ENCODE data around the gene MACROD2. TPM values are rescaled to one million over a fixed set of nuclear protein-coding genes. Genes with fewer than 3 reads are reported as not detected.

The MACROD2 gene
- total RNA-seq, 1 experiment from 2014 or later, result 1.6 TPM

- Histone ChIP-seq H4K91ac (ENCODE audit: insufficient read length, low read depth, low read length) (no peak overlapping the region), H2BK15ac (ENCODE audit: low read depth, low read length) (no peak overlapping the region), H3K4me2 (ENCODE audit: insufficient read depth, insufficient read length, low read length) (no peak overlapping the region), H3K9me3 (ENCODE audit: control insufficient read depth, low read depth, low read length) (no peaks in the 10 kb centered on the region), H3K79me1 (ENCODE audit: insufficient read depth, low read depth, low read length, poor library complexity, severe bottlenecking) (no peaks in the 10 kb centered on the region), H2BK5ac (ENCODE audit: insufficient read length, low read length) (no peak overlapping the region), H3K56ac (ENCODE audit: insufficient read length, low read depth, low read length) (no peak overlapping the region), H3K27me3 (ENCODE audit: insufficient read depth, low read length) (no peaks in the 10 kb centered on the region), H2AFZ (ENCODE audit: low read length) (no peak overlapping the region), H3K79me2 (ENCODE audit: insufficient read depth, low read length) (no peaks in the 10 kb centered on the region), H3K9ac (ENCODE audit: extremely low read depth, insufficient read length, low read length) (no peak overlapping the region), H4K8ac (replicated peaks; ENCODE audit: insufficient read length, low read depth, low read length) (no peak overlapping the region), H3K18ac (ENCODE audit: insufficient read length, low read depth, low read length) (no peak overlapping the region), H3K27ac (ENCODE audit: insufficient read length, low read depth, low read length) (no peak overlapping the region), H3K14ac (ENCODE audit: insufficient read depth, low read length) (no peak overlapping the region), H3K4ac (ENCODE audit: low read depth, low read length) (no peak overlapping the region), H4K5ac (ENCODE audit: insufficient read length, low read depth, low read length) (no peak overlapping the region), H2AK5ac (ENCODE audit: insufficient read length, low read length) (no peak overlapping the region), H2BK12ac (ENCODE audit: insufficient read length, low read depth, low read length) (no peak overlapping the region), H3T11ph (ENCODE audit: low read length) (no peak overlapping the region), H2BK120ac (ENCODE audit: low read depth, low read length, poor library complexity, severe bottlenecking) (no peak overlapping the region), H3K23ac (ENCODE audit: insufficient read length, low read depth, low read length) (no peak overlapping the region), H4K20me1 (ENCODE audit: control insufficient read depth, insufficient read depth, insufficient read length) (no peaks in the 10 kb centered on the region), H3K23me2 (ENCODE audit: insufficient read length, low read depth, low read length, poor library complexity, severe bottlenecking) (no peaks in the 10 kb centered on the region), H3K4me1 (ENCODE audit: insufficient read depth, low read length) (no peaks in the 10 kb centered on the region), H2BK20ac (ENCODE audit: low read depth, low read length, poor library complexity, severe bottlenecking) (no peak overlapping the region)
- H3K27ac Mint-ChIP-seq, result no peak overlapping the region
- no CpG with 5 or more reads among the region's 1 CpG for WGBS (ENCODE audit: extremely low coverage, insufficient read length, low lambda C conversion rate)
- no peak for DNase-seq
- TF ChIP-seq CTCF (conservative IDR thresholded peaks at IDR 0.05), result no peak
- peaks cover 9 to 20% of the 10 kb centered on the region in 2 experiments for H3K4me1 Mint-ChIP-seq
- H3K27me3 Mint-ChIP-seq (ENCODE audit: low read depth), result no peaks in the 10 kb centered on the region; the same call in 1 of the 2 replicates
- no peaks in the 10 kb centered on the region; a peak in 1 of 5 replicates for H3K9me3 Mint-ChIP-seq
- no peaks in the 10 kb centered on the region for H3K36me3 Mint-ChIP-seq (ENCODE audit: insufficient read depth in 1 of 3, low read depth in 3 of 3)
- no peak overlapping the region for H3K4me3 Mint-ChIP-seq
Measured at GRCh38 chr20:14878676-14879019, 883.3 kb downstream of the MACROD2 start.

All from H9 (cell line).